ENCODE data around the gene RELB. TPM values are rescaled to one million over a fixed set of nuclear protein-coding genes. Genes with fewer than 3 reads are reported as not detected.
A peak's percentile ranks its signal among the peaks of the same experiment; 100 is the strongest.

Gene RELB
- total and polyA plus RNA-seq, 9 of the 15 experiments (the other 6 are each of a cell fraction or from before 2014, with no cell fraction given): 0.15 to 1.1 (median 0.28) TPM; not detected in 2

- TF ChIP-seq E4F1 (CRISPR knock-in tag; IDR thresholded peaks at IDR 0.05; ENCODE audit: borderline replicate concordance): peak; percentile 32; the same call in 1 of the 2 replicates
- TF ChIP-seq IFI16 (CRISPR knock-in tag; IDR thresholded peaks at IDR 0.05): no peak
- no peak for TF ChIP-seq RBM15 (IDR thresholded peaks at IDR 0.05; ENCODE audit: insufficient read depth, low read length)
- TF ChIP-seq ZBTB33 (CRISPR knock-in tag; IDR thresholded peaks at IDR 0.05): peak; percentile 83
- 0 out of 2 replicates have a peak, but pooled peaks have one; percentile 69 for TF ChIP-seq ATF6 (CRISPR knock-in tag; IDR thresholded peaks at IDR 0.05)
- peak; percentile 99 for TF ChIP-seq FIP1L1 (IDR thresholded peaks at IDR 0.05; ENCODE audit: low read depth, low read length, poor library complexity, severe bottlenecking)
- TF ChIP-seq ZNF140 (CRISPR knock-in tag; IDR thresholded peaks at IDR 0.05): no peak
- TF ChIP-seq ZBTB34 (CRISPR knock-in tag; IDR thresholded peaks at IDR 0.05): no peak
- TF ChIP-seq NCOA1 (IDR thresholded peaks at IDR 0.05; ENCODE audit: low read depth): peak; percentile 91
- peak; percentile 64; the same call in 1 of the 2 replicates for TF ChIP-seq ELF2 (CRISPR knock-in tag; IDR thresholded peaks at IDR 0.05)
- TF ChIP-seq SIN3B (IDR thresholded peaks at IDR 0.05; ENCODE audit: low read depth): peak; percentile 95
- TF ChIP-seq ZZZ3 (IDR thresholded peaks at IDR 0.05): no peak; the same call in 1 of the 2 replicates
- peak in 1 of 2 experiments; percentile 68; a peak in 2 of 4 replicates for TF ChIP-seq RCOR1 (IDR thresholded peaks at IDR 0.05; ENCODE audit: borderline replicate concordance in 1 of 2, low read depth in 2 of 2, low read length in 2 of 2)
- TF ChIP-seq TAF9B (IDR thresholded peaks at IDR 0.05; ENCODE audit: partially characterized antibody): peak; percentile 94
- TF ChIP-seq FOXA3 (CRISPR knock-in tag; conservative IDR thresholded peaks at IDR 0.05 in 1 of 2, IDR thresholded peaks at IDR 0.05 in 1 of 2): peak in 1 of 2 experiments; percentile 69; a peak in 1 of 4 replicates
- no peak for TF ChIP-seq EWSR1 (IDR thresholded peaks at IDR 0.05; ENCODE audit: borderline replicate concordance, low read depth, partially characterized antibody)
Observed at GRCh38 chr19:45079063-45079910, 78.0 kb downstream of the RELB start, which contains the start of gene GEMIN7 (continued).

Measured in K562 (cell line).